ENCODE data around the gene NID2.

Gene NID2

DNA sequence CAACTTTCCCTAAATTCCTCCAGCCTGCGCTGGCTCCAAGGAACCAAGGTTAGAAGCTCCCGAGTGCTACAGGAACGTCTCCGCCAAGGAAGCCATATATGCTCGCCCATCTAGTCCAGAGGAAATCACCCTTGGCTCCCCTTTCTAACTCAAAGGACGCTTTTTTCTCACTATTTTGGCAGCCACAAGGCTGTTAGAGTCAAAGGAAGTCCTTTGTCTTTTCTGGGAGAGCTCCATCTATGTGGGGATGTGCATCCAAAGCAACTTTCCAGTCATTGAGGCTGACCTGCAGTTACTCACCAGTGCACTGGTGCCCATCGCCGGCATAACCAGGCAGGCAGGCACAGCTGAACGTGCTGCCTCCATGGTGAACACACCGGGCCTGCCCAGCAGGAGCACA, 42.0 kb downstream of the NID2 start:
- in situ Hi-C loops (cut with MboI; ENCODE audit: low sequenced_read_pairs): no loop called here

DNA sequence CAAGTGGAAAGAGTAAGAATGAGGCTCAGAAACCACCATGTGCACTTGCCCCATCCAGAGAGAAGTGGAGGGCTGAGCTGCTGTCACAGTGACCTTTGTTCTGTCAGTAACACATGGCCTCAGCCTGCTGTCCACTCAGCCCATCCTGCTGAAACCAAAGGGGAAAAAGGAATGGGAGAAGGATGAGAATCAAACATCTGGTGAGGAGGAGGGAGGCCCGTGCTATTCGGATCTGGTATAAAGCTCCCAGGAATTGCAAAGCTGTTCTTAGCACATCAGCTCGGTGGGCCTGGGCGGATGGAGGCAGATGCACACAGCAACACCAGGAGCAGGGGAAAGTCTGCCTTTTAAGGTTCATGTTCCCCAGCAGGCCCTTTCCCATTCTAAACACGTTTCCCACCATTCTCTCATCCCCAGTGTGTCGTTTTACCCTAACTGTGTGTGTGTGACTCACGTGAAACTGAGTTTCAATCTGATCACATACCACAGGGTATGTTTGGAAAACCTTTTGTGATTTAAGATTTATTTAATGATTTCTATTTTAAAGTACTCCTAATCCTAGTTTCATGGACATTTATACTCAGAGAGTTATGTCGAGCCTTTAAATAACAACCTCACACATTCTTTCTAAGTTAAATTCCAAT, 42.7 kb downstream of the NID2 start:
- in situ Hi-C loops (cut with MboI; ENCODE audit: low sequenced_read_pairs): no loop called here

DNA sequence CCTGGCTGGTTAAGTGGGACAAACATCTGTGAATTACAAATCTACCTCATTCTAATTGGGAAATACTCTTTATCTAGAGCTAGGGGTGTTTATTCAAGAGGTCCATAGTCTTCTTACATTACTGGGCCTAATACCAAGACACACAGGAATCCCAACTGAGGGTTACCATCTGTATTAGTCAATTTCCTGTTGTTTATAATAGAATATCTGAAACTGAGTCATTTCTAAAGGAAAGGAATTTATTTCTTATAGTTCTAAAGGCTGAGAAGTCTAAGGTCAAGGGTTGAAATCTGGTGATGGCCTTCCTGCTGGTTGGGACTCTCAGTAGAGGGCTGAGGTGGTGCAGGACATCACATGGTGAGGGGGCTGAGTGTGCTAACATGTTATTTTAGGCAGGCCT, 43.5 kb downstream of the NID2 start:
- in situ Hi-C loops (cut with MboI; ENCODE audit: low sequenced_read_pairs): no loop called here

DNA sequence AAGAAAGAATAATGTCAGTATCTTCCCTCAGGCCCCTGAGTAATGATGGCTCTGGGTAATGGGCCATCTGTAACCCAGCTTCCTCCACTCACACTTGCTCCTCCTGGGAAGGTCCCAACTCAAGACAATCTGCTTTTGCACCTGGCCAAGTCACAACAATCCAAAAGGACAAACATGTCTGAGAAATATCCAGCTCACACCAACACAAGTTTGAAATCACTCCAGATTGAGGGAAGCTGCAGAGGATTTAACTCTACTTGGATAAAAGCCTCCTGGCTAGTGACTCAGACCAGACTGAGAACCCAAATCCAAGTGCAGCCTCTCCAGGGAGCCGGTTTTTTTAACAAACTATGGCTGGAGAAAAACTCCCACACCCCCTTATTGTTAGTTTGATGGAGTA, 45.3 kb downstream of the NID2 start:
- in situ Hi-C loops (cut with MboI; ENCODE audit: low sequenced_read_pairs): loop anchor here (25.0 kb wide), 1 partner anchor 464 kb away; no protein-coding TSS in a partner anchor

DNA sequence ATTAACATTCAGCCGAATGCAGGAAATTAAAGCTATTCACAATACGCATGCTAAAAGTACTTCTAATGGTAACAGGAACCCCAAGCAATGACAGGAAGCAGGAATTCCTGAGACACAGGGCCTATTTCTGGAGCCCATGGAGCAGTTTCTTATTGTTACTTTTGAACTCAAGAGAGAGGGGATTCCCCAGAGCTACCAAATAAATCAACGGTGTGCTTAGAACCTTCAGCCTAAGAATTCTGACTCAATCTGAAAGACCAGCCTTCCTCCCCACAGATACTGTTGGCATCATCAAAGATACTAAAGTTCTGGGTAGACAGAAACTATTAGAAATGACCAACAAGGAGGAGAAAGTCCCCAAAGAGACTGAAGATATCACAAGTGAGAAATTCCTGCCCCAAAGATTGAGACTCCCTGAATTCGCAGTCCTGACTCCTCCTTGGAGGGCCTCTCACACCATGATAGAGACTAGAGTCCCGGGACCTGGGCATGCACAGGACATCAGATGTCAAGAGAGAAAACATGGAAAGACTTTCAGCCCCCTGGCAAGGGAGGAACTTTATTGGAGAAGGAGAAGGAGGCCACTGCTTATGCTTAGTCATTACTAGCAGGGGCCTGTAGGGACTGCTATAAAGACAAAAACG, 46.8 kb downstream of the NID2 start:
- in situ Hi-C loops (cut with MboI; ENCODE audit: low sequenced_read_pairs): loop anchor here (25.0 kb wide), 1 partner anchor 465 kb away; no protein-coding TSS in a partner anchor

DNA sequence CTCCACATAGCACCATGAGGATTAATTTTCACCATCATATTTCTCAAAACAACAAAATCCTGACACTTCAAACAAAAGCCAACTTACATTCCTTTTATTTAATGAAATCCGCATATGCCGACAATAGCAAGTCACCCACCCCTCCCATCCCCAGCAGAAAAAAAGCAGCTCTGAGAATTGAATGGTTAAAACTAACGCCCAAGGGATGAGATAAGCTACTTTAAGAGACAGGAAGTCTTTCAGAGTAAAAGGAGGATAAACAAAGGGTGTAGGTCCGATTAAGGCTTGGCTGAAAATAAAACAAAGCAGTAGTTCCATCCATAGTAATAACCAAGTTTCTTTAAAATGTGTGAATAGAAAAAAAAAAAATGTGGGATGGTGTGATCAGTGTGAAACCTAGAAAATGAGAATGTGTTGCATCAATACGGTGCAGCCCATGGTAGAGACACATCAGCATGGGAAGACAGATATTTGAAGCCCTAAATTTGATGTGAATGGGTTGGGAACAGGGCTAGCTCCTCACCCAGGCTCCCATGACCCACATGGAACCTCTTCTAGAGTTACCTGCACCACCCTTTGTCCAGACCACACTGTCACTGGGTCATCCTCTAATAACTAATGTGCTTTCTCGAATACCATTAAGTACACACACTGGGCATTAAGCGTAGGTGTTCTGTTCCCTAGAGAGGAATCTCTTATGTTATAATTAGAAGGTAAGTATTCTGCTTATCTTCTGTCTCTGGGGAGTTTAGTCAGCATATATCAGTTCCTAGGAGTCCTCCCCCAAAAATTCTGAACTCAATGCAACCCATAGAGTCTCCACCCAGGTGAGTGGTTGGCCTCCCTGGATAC, 47.8 kb downstream of the NID2 start:
- in situ Hi-C loops (cut with MboI; ENCODE audit: low sequenced_read_pairs): loop anchor here (25.0 kb wide), 1 partner anchor 466 kb away; no protein-coding TSS in a partner anchor

DNA sequence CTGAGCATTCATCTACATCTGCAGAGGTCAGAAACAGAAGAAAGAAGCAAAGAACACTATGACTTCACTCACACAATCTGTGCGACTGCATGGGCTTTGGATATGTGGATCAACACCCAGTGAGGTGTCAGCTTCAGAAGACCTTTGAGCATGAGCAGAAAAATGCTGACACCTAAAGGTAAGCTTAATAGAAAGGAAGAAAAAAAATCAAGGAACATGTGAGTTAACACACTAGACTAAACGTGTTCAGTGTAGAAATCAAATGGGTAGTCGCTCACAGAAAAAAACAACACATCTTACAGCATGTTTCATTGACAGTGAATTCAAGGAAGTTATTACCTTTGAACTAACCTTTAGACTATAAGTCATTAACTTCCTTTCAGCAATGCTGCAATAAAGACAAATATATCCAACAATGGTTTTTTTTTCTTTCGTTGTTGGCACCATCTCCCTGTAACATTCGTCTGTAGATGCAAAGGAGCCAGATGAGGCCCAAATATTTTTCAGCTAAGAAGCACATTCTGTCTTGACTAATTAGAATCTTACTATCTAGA, 48.6 kb downstream of the NID2 start:
- in situ Hi-C loops (cut with MboI; ENCODE audit: low sequenced_read_pairs): loop anchor here (25.0 kb wide), 1 partner anchor 467 kb away; no protein-coding TSS in a partner anchor

DNA sequence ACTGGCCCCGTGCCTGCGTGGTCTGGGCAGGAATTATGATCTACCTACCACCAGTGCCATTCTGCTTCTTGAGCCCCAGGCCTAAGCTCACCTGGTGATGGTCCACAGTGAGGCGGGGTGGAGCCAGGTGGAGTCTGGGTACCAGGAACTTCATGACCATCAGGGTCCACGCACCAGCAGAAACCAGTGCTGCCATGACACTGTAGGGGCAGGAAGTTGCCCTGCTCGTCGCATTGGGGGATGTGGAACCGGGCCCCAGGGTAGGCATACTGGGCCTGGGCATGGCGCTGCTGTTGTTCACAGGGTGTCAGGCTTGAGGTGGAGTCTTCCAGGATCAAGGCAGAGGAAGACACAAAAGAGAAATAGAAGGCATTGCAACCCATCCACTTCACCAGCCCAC, 49.9 kb downstream of the NID2 start:
- in situ Hi-C loops (cut with MboI; ENCODE audit: low sequenced_read_pairs): loop anchor here (25.0 kb wide), 1 partner anchor 468 kb away; no protein-coding TSS in a partner anchor

DNA sequence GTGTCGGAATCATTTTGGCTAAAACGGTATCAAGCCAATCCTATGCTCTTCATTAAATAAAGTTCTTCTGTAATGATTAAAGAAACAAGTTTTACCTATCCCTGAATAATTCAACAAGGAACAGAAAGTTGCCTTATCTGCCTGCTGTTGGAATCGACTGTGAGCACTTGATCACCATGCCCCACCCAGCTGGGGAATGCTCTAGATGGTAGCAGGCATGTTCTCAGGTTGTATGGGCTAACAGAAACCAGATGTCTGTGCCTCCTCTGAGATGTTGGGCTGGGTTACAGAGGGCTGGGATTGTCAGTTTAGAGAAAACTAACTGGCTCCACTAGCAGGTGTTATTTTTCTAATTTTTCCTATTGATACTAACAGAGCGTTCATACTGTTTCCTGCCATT, 50.6 kb downstream of the NID2 start:
- in situ Hi-C loops (cut with MboI; ENCODE audit: low sequenced_read_pairs): loop anchor here (25.0 kb wide), 1 partner anchor 469 kb away; no protein-coding TSS in a partner anchor

DNA sequence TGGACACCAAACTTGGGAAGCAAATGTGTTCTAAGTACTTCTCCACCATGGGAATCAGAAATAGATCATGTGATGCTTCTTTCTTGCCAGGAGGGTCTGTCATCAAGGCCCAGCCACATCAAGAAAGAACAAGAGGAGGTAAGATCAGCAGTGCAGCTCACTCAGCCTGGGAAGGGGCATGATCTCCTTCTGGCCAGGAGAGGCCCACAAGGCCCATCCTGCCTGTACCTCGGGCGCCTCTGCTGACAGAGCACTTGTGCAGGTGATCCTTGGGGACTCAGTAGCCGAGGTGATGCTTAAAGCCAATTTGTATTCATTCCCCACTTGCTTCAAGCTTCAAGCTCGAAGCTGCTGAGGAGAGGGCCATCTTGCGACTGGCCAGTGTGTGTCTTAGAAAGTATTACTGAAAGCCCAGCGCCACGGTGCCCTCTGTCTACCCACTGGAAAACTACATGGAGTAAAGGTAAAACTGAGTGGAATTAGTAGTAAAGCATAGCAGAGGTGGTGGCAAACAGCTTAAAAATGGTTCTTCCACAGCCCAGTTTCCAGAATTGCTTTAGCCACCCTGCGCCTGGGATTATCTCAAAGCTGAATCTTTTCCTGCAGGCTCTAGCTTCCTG, 53.3 kb downstream of the NID2 start:
- in situ Hi-C loops (cut with MboI; ENCODE audit: low sequenced_read_pairs): loop anchor here (25.0 kb wide), 1 partner anchor 472 kb away; no protein-coding TSS in a partner anchor

DNA sequence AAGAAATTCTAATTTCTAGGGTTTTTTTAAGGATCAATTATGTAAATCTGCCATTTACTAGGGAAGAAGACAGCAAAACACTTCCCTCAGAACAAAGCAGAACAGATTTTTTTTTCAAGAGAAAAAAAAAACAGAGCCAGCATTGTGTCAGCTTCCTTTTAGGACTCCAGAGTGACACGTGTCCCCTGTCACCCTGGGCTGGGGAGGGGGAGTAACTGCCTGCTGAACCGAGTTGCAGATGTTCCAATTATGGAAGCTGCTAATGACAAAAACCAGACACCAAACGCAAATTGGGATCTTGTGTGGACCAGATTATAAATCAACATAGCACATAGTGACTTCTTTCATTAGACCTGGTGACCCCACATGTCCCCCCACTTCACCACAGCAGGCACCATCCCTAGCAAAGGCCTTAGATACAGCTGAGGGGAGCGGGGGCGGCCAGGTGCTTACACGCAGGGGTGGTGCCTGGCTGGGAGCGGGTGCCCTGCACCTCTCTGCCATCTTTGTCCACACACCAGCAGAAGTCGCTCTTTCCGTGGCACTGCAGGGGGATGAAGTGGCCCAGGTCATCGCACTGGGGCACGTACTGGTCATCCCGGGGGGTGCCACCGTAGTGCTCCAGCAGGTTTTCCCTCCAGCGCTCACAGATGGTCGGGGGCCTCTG, 54.1 kb downstream of the NID2 start:
- in situ Hi-C loops (cut with MboI; ENCODE audit: low sequenced_read_pairs): loop anchor here (25.0 kb wide), 1 partner anchor 473 kb away; no protein-coding TSS in a partner anchor

DNA sequence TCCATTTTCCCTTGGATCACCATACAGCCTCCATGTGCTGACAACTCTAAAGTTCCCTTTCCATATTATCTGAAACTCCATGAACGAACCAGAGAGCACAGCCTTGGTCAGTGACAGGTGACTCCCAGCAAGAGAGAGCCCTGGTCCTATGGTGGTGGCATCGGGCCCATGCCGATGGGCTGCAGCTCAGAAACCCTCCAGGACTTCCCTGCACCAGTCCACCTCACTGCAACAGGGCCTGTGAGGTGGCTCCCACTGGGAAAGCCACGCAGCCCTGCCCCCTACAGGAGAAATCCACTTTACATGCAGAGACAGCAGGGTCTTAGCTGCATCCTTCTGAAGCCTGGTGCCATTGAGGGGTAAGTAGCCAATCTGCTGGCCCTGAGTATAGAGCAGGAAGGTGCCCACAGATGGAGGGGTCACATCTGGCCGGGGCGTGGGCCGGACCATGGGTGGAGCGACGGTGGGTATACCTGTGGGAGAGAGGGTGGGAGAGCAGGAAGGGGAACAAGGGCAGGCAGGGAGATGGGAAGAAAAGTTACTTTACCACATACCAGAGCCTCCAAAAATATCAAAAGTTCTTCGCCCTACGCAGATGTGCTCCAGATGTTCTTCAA, 54.8 kb downstream of the NID2 start:
- in situ Hi-C loops (cut with MboI; ENCODE audit: low sequenced_read_pairs): loop anchor here (25.0 kb wide), 1 partner anchor 473 kb away; no protein-coding TSS in a partner anchor

DNA sequence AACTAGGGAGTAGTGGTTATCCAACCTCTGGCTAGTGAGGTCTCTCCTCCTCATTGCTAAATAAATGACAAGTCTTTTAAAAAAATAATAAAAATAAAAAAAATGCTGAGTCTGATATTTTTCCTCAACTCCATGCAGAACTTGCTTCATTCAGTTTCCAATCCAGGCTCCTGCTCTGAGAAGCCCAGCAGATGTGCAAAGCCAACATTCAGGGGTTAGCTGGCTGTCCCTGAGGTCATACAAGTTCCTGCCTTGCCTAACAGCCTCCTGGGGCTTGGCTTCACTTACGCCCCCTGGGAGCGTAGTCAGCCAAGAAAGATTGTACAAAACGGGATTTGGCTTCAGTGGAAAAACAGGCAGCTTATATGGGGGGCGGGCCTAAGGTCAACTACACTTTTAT, 56.2 kb downstream of the NID2 start:
- in situ Hi-C loops (cut with MboI; ENCODE audit: low sequenced_read_pairs): loop anchor here (25.0 kb wide), 1 partner anchor 475 kb away; no protein-coding TSS in a partner anchor

DNA sequence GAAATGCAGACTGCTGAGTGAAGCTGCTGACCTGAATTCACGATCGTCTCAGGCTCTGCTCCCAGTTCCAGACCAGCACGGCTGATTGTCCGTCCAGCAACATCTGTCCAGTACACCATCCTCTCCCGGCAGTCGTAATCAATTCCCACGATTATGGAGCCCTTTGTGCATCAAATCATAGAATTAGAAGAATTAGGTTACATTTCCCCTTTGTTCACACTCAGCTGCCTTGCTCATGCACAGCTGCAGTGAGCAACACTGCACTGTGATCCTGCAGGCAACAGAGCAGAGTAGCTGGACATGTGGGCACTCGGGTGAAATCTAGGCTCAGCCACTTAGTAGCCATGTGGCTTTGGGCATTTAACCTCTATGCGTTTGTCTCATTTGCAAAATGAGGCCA, 57.3 kb downstream of the NID2 start:
- in situ Hi-C loops (cut with MboI; ENCODE audit: low sequenced_read_pairs): loop anchor here (25.0 kb wide), 1 partner anchor 476 kb away; no protein-coding TSS in a partner anchor

DNA sequence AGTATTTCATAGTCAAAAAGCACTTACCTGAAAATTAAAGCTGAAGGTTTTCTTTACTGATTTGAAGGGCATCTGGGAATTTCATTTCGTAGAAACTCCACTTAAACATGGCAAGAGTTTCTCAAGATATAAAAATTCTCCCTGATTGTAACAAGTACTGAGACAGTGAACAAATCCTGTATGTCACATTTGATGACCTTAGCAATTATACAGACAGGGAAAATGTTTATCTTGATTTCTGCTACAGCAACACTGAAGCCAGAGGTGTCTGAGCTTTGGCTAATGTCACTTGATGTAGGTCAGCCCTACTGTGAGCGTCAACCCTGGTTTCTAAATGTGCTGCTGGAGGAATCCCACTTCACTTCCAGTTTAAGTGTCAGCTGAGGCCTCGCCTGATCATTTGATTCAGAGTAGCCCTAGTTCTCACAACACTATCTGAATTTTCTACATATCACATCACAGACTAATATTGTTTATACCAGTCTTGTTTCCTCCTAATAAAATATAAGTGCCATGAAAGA, 58.6 kb downstream of the NID2 start:
- in situ Hi-C loops (cut with MboI; ENCODE audit: low sequenced_read_pairs): loop anchor here (25.0 kb wide), 1 partner anchor 477 kb away; no protein-coding TSS in a partner anchor

DNA sequence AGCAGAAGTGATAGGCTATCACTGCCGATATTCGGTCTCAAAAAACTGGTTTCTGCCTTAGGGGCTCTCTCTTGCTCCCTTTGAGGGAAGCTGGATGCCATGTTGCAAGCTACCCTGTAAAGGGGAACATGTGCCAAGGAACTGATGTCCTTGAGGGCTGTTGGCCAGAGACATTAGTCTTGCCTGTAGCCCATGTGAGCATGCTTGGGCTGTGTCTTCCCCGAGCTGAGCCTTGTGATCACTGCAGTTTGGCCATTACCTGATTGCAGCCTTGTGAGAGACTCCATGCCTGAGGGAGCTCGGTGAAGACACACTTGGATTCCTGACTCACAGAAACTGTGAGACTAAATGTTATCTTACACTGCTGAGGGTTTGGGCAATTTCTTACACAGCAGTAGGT, 60.7 kb downstream of the NID2 start:
- in situ Hi-C loops (cut with MboI; ENCODE audit: low sequenced_read_pairs): loop anchor here (25.0 kb wide), 1 partner anchor 479 kb away; no protein-coding TSS in a partner anchor

DNA sequence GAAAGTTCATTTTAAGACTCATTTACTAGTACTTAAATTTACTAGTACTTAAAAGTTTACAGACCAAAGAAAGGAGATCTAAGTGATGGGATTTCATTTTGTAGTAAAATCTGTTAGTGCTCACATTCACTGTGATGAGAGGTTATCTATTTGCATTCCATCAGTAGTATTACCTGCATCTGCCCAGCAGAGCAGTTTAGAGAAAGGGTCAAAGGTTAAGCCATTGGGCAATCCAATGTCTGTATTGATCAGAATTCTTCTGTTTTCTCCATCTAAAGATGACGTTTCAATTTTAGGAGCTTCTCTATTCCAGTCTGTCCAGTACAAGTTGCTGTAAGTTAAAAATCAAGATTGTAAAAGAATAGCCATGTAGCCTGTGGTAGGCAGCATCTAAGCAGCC, 61.2 kb downstream of the NID2 start:
- in situ Hi-C loops (cut with MboI; ENCODE audit: low sequenced_read_pairs): loop anchor here (25.0 kb wide), 1 partner anchor 480 kb away; no protein-coding TSS in a partner anchor

DNA sequence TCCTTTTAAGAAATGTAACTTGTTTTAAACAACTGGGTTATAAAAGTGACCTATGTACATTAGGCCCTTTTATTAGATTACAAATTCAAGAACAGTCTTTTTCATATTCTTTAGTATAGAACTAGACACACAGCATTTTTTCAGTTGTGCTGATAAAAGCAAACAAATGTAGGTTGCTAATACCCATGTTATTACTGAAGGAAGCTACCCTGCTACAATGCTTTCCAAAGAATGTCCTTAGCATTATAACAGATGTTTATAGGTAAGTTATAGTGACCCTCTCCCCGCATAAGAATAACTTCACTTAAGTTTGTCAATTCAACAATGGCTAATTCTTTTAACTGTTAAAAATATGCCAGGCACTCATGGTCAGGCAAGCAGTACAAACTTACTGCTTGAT, 61.6 kb downstream of the NID2 start:
- in situ Hi-C loops (cut with MboI; ENCODE audit: low sequenced_read_pairs): loop anchor here (25.0 kb wide), 1 partner anchor 480 kb away; no protein-coding TSS in a partner anchor

DNA sequence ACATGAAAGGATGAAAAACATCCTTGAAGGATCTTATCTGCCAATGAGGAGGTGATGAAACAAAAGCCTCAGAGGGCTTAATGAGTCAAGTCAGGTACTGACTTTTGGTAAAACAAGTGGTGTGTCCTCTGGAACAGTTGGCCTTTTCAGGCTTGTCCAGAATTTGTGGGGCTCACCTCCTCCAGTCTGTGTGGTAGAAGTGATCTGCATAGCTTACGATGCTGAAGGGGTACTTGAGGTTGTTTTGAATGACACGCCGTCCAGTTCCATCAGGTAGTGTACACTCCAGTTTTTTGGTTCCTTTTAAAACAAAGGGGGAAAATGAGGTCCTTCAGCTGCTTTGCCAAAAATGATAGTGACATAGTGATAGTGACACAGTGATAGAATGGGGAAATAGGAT, 62.5 kb downstream of the NID2 start:
- in situ Hi-C loops (cut with MboI; ENCODE audit: low sequenced_read_pairs): loop anchor here (25.0 kb wide), 1 partner anchor 481 kb away; no protein-coding TSS in a partner anchor
